Ishikawa (cell line): Measurements from ENCODE around the gene MKNK1.

ENCODE experiments used
- CEBPB ChIP-seq: IDR thresholded peaks from 2 replicates; pipeline ENCODE4 v1.6.1; 2012
- CREB1 ChIP-seq: IDR thresholded peaks from 2 replicates; pipeline ENCODE4 v1.6.1; 2012; ENCODE audit warnings: low read depth
- EGR1 ChIP-seq: IDR thresholded peaks from 2 replicates; pipeline ENCODE4 v1.6.1; 2012
- EP300 ChIP-seq: IDR thresholded peaks from 2 replicates; pipeline ENCODE4 v1.6.1; 2012; ENCODE audit warnings: borderline replicate concordance
- FOXM1 ChIP-seq: IDR thresholded peaks from 2 replicates; pipeline ENCODE4 v1.6.1; 2012; ENCODE audit warnings: low read depth, borderline replicate concordance
- MAX ChIP-seq: IDR thresholded peaks from 2 replicates; pipeline ENCODE4 v1.6.1; 2012
- NFIC ChIP-seq: IDR thresholded peaks from 2 replicates; pipeline ENCODE4 v1.6.1; 2012
- RAD21 ChIP-seq: IDR thresholded peaks from 2 replicates; pipeline ENCODE4 v1.6.1; 2012; ENCODE audit warnings: low read depth
- REST ChIP-seq: IDR thresholded peaks from 2 replicates; pipeline ENCODE4 v1.6.1; 2012; ENCODE audit warnings: low read depth, mild to moderate bottlenecking
- TAF1 ChIP-seq: IDR thresholded peaks from 2 replicates; pipeline ENCODE4 v1.6.1; 2012; ENCODE audit warnings: low read depth, mild to moderate bottlenecking
- TCF12 ChIP-seq: IDR thresholded peaks from 2 replicates; pipeline ENCODE4 v1.6.1; 2012; ENCODE audit warnings: low read depth
- TEAD4 ChIP-seq: IDR thresholded peaks from 2 replicates; pipeline ENCODE4 v1.6.1; 2012
- USF1 ChIP-seq: IDR thresholded peaks from 2 replicates; pipeline ENCODE4 v1.6.1; 2012
- YY1 ChIP-seq: IDR thresholded peaks from 2 replicates; pipeline ENCODE4 v1.6.1; 2012; ENCODE audit warnings: low read depth
- ZBTB7A ChIP-seq: IDR thresholded peaks from 2 replicates; pipeline ENCODE4 v1.6.1; 2012; ENCODE audit warnings: low read depth

Gene MKNK1

GRCh38 chr1:46554236-46554596, 49.9 kb downstream of the MKNK1 start:
- TF ChIP-seq TCF12 (no peak), YY1 (no peak), NFIC (no peak), RAD21 (no peak), ZBTB7A (no peak), MAX (no peak), CEBPB (no peak), EGR1 (no peak), CREB1 (no peak), TEAD4 (no peak), FOXM1 (no peak), REST (no peak), TAF1 (no peak), USF1 (no peak), EP300 (no peak)

GRCh38 chr1:46553506-46553905, 50.6 kb downstream of the MKNK1 start:
- no peak for TF ChIP-seq MAX
- no peak for TF ChIP-seq RAD21
- TF ChIP-seq EP300: no peak
- TF ChIP-seq EGR1: no peak
- no peak for TF ChIP-seq TEAD4
- no peak for TF ChIP-seq TCF12
- no peak for TF ChIP-seq USF1
- no peak for TF ChIP-seq TAF1
- TF ChIP-seq CREB1: no peak
- no peak for TF ChIP-seq ZBTB7A
- no peak for TF ChIP-seq YY1
- TF ChIP-seq CEBPB: no peak
- no peak for TF ChIP-seq NFIC
- TF ChIP-seq REST: no peak
- no peak for TF ChIP-seq FOXM1

- TF ChIP-seq CEBPB: no peak
- TF ChIP-seq TAF1: no peak
- TF ChIP-seq YY1: no peak
- TF ChIP-seq FOXM1: no peak
- no peak for TF ChIP-seq USF1
- no peak for TF ChIP-seq TCF12
- no peak for TF ChIP-seq REST
- TF ChIP-seq ZBTB7A: no peak
- no peak for TF ChIP-seq MAX
- no peak for TF ChIP-seq NFIC
- no peak for TF ChIP-seq CREB1
- no peak for TF ChIP-seq EP300
- no peak for TF ChIP-seq RAD21
- no peak for TF ChIP-seq EGR1
- TF ChIP-seq TEAD4: no peak
Observed at GRCh38 chr1:46552357-46553237, 51.5 kb downstream of the MKNK1 start.
